HG02759 (cell line): ENCODE data around the gene SIX5.

Source experiments
- ATAC-seq: cut with Tn5 transposase; IDR thresholded peaks from one replicate; pipeline ENCODE4 v1.9.1; 2021; ENCODE audit warnings: mild to moderate bottlenecking, moderate library complexity; ENCODE audit not compliant: unreplicated experiment

Gene SIX5

GRCh38 chr19:45716359-45717130 is 52.5 kb downstream of the SIX5 start:
- ATAC-seq = no peak

GRCh38 chr19:45715139-45715538 is 53.9 kb downstream of the SIX5 start:
- no peak for ATAC-seq
